K562 (cell line): ENCODE measurements around the gene CDKN2AIP. TPM values are rescaled to one million over a fixed set of nuclear protein-coding genes. Genes with fewer than 3 reads are reported as not detected.
A peak's percentile ranks its signal among the peaks of the same experiment; 100 is the strongest.

Experiments
- CTCFL ChIP-seq: IDR thresholded peaks from 2 replicates; pipeline ENCODE4 v1.6.1; 2011; ENCODE audit warnings: borderline replicate concordance, low read depth, mild to moderate bottlenecking, moderate library complexity, low read length; ENCODE audit not compliant: insufficient read depth, poor library complexity, severe bottlenecking
- DMBX1 ChIP-seq: fragments of 250-450 bp; sonication (Bioruptor Pico); IDR thresholded peaks from 2 replicates; pipeline ENCODE4 v1.8.0; 2022; ENCODE audit warnings: inconsistent platforms, mild to moderate bottlenecking, moderate library complexity, borderline replicate concordance
- EWSR1 ChIP-seq: fragments of 450-650 bp; IDR thresholded peaks from 2 replicates; pipeline ENCODE4 v1.6.1; 2018; ENCODE audit warnings: borderline replicate concordance, mild to moderate bottlenecking, low read depth, moderate library complexity; ENCODE audit not compliant: partially characterized antibody
- MNT ChIP-seq, 2 experiments: fragments of 450-650 bp; conservative IDR thresholded peaks; 2 replicates each; pipeline ENCODE4 v1.6.1; 2017; ENCODE audit warnings: mild to moderate bottlenecking in 2 of 2, moderate library complexity in 2 of 2
- MYC ChIP-seq, 2 experiments: fragments of 250-450 bp in 1 of 2; sonication (Bioruptor Pico) in 1 of 2; IDR thresholded peaks; 2 replicates each; pipeline versions ENCODE4 v1.5.1 to v1.6.1; 2012 to 2021; ENCODE audit warnings: low read depth in 2 of 2, borderline replicate concordance in 1 of 2, improper control_type of control experiment in 1 of 2, low read length in 1 of 2, mild to moderate bottlenecking in 1 of 2, moderate library complexity in 1 of 2
- NR2C1 ChIP-seq, 2 experiments: fragments of 450-650 bp; IDR thresholded peaks; 2 replicates each; pipeline ENCODE4 v1.6.1; 2017; ENCODE audit warnings: mild to moderate bottlenecking in 2 of 2, antibody characterized with exemption in 1 of 2, inconsistent platforms in 1 of 2, missing compliant biosample characterization in 1 of 2, missing genetic modification characterization in 1 of 2
- NRF1 ChIP-seq, 2 experiments: fragments of 450-650 bp; IDR thresholded peaks in 1 of 2; conservative IDR thresholded peaks in 1 of 2; 2 replicates each; pipeline ENCODE4 v1.6.1; 2014; ENCODE audit warnings: mild to moderate bottlenecking in 2 of 2
- ZKSCAN1 ChIP-seq: fragments of 150-350 bp; IDR thresholded peaks from 2 replicates; pipeline ENCODE4 v1.6.1; 2016; ENCODE audit warnings: low read depth, low read length
- ZNF740 ChIP-seq, 3 experiments: fragments of 200-800 bp in 1 of 3; sonication (Bioruptor generic) in 1 of 3; sonication (generic) in 1 of 3; formaldehyde crosslinking in 1 of 3; IDR thresholded peaks; 2 replicates each; pipeline versions ENCODE4 v1.6.1 to v1.8.0; 2016 to 2022; ENCODE audit warnings: mild to moderate bottlenecking in 2 of 3, missing compliant biosample characterization in 2 of 3, missing genetic modification characterization in 2 of 3, missing genetic modification reagents in 1 of 3
- ZNF766 ChIP-seq: fragments of 200-800 bp; sonication (Bioruptor generic); conservative IDR thresholded peaks from 2 replicates; pipeline ENCODE4 v1.6.1; 2016; ENCODE audit warnings: missing genetic modification characterization, missing compliant biosample characterization
- polyA plus RNA-seq, 8 experiments: library from polyadenylated mRNA; depleted of rRNA in 4 of 8; stranded (reverse) in 5 of 8; unstranded in 3 of 8; fragments of >200 nt; fragmentation: Nextera tagmentation in 2 of 8; fragmentation: Illumina TruSeq in 1 of 8; extraction: Ambion mirVana in 2 of 8; extraction: Trizol in 1 of 8; gene quantifications; 2 replicates each; pipeline versions ENCODE4 v1.2.1 to v1.2.3, GENCODE V29; 2011 to 2014; ENCODE audit warnings: inconsistent platforms in 1 of 8, missing spikeins in 1 of 8
- total RNA-seq, 7 experiments: library from RNA; depleted of rRNA in 6 of 7; stranded (reverse); fragments of >200 nt in 6 of 7; fragmentation: Illumina TruSeq in 2 of 7; extraction: Trizol in 2 of 7; gene quantifications; 2 replicates each; pipeline versions ENCODE4 v1.2.1 to v1.2.3, GENCODE V29; 2011 to 2021; ENCODE audit warnings: low replicate concordance in 1 of 7
- TF ChIP-seq, protein P1 (sequence below): fragments of 450-650 bp; IDR thresholded peaks from 2 replicates; pipeline ENCODE4 v1.7.0; 2016; ENCODE audit warnings: borderline replicate concordance
- TF ChIP-seq, protein P2 (sequence below): fragments of 250-450 bp; sonication (Bioruptor Pico); IDR thresholded peaks from 2 replicates; pipeline ENCODE4 v1.4.0; 2020; ENCODE audit warnings: mild to moderate bottlenecking, moderate library complexity
- TF ChIP-seq, protein P3 (sequence below): fragments of 200-800 bp; sonication (Bioruptor generic); IDR thresholded peaks from 2 replicates; pipeline ENCODE4 v1.6.1; 2017; ENCODE audit warnings: missing genetic modification characterization, missing compliant biosample characterization

The CDKN2AIP gene
- total and polyA plus RNA-seq, 9 of the 15 experiments (the other 6 are each of a cell fraction or from before 2014, with no cell fraction given): 5.9 to 22.0 (median 19.7) TPM

DNA sequence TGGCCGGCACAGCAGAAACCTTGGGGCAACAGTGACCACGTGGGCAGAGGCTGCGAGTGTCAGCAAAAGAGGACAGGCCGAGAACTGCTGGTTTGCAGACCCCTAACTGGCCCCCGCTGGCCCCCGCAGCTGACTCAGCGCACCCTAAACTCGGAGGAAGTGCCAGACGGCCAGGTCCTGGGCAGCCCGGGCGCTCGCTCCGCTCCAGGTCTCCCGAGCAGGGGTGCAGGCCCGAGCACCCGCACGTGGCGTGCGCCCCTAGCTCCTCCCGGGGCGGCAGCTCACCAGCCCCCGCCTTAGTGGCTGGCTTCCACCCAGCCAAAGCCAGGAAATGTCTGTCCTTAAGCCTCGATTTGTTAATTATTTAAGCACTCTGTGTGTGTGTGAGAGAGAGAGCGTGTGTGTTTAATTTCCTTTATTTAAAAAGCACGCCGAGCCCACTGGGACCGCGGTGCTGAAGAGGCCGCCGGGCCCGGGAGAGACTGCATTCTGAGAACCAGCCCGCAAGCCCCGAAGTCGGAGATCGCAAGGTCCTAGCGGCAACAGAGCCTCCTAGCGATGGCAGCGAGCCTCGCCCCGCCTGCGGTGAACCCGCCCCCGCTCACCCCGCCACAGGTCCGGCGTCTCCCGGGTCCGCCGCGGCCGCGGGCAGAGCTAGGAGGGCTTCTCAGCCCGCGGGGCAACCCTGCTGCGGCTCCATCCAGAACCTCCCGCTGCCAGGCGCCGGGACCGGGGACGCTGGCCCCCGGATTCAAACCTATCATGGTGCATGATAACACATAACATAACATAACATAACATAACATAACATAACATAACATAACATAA is 45.9 kb upstream of the CDKN2AIP start (continued):
- TF ChIP-seq, protein P1, sequence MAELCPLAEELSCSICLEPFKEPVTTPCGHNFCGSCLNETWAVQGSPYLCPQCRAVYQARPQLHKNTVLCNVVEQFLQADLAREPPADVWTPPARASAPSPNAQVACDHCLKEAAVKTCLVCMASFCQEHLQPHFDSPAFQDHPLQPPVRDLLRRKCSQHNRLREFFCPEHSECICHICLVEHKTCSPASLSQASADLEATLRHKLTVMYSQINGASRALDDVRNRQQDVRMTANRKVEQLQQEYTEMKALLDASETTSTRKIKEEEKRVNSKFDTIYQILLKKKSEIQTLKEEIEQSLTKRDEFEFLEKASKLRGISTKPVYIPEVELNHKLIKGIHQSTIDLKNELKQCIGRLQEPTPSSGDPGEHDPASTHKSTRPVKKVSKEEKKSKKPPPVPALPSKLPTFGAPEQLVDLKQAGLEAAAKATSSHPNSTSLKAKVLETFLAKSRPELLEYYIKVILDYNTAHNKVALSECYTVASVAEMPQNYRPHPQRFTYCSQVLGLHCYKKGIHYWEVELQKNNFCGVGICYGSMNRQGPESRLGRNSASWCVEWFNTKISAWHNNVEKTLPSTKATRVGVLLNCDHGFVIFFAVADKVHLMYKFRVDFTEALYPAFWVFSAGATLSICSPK: no peak
- TF ChIP-seq, protein P2, sequence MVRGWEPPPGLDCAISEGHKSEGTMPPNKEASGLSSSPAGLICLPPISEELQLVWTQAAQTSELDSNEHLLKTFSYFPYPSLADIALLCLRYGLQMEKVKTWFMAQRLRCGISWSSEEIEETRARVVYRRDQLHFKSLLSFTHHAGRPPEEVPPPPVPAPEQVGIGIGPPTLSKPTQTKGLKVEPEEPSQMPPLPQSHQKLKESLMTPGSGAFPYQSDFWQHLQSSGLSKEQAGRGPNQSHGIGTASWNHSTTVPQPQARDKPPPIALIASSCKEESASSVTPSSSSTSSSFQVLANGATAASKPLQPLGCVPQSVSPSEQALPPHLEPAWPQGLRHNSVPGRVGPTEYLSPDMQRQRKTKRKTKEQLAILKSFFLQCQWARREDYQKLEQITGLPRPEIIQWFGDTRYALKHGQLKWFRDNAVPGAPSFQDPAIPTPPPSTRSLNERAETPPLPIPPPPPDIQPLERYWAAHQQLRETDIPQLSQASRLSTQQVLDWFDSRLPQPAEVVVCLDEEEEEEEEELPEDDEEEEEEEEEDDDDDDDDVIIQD (CRISPR knock-in tag): no peak
- TF ChIP-seq ZKSCAN1 (no peak; the same call in 1 of the 2 replicates), NR2C1 (IDR thresholded peaks at IDR 0.05) (no peak), NR2C1 (tag; IDR thresholded peaks at IDR 0.05) (peak; percentile 24; the same call in 1 of the 2 replicates), ZNF740 (CRISPR knock-in tag; IDR thresholded peaks at IDR 0.05) (no peak), ZNF740 (tag; IDR thresholded peaks at IDR 0.05) (peak in 1 of 2 experiments; percentile 58; a peak in 2 of 4 replicates), EWSR1 (no peak), MNT (conservative IDR thresholded peaks at IDR 0.05) (peak; percentile 64 to 77), DMBX1 (CRISPR knock-in tag) (peak; percentile 21; the same call in 1 of the 2 replicates), ZNF766 (CRISPR knock-in tag) (peak; percentile 85; the same call in 1 of the 2 replicates), MYC (IDR thresholded peaks at IDR 0.05; ENCODE audit: low read depth, low read length) (peak; percentile 76), MYC (CRISPR knock-in tag; IDR thresholded peaks at IDR 0.05; ENCODE audit: borderline replicate concordance, low read depth) (peak; percentile 85), CTCFL (peak; percentile 67), NRF1 (conservative IDR thresholded peaks at IDR 0.05 in 1 of 2, IDR thresholded peaks at IDR 0.05 in 1 of 2) (no peak)
- TF ChIP-seq, protein P3, sequence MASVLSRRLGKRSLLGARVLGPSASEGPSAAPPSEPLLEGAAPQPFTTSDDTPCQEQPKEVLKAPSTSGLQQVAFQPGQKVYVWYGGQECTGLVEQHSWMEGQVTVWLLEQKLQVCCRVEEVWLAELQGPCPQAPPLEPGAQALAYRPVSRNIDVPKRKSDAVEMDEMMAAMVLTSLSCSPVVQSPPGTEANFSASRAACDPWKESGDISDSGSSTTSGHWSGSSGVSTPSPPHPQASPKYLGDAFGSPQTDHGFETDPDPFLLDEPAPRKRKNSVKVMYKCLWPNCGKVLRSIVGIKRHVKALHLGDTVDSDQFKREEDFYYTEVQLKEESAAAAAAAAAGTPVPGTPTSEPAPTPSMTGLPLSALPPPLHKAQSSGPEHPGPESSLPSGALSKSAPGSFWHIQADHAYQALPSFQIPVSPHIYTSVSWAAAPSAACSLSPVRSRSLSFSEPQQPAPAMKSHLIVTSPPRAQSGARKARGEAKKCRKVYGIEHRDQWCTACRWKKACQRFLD (CRISPR knock-in tag): peak; percentile 68; the same call in 1 of the 2 replicates
